DLD1 (cell line): ENCODE data around the gene KLRK1.
"Not testable (repeated sequence)": the region's sequence is repeated elsewhere in the genome, so short reads cannot be mapped to it uniquely, and the experiment has no call there.

Experiments
- in situ Hi-C: cut with HindIII; loops from 2 replicates; pipeline ENCODE4 v1.10.0; 2017; ENCODE audit warnings: low sequenced_read_pairs

The KLRK1 gene

DNA sequence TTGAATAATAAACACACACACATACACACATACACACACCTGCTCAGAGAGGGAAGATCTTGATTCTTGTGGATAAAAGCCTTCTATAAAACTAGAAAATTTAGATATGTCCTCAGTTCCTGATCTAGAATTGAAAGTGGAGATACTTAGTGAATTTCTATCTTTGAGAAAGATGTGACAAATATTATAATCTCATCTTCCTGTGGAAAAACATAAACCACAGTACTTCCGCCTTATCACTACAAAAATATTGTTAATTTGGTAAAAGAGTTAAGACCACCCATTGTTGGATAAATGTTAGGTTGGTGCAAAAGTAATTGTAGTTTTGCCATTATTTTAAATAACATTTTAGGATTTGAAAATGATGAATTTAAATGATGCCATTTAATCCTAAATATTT lies at the start of gene KLRK1:
KLRK1 (minus strand) TSS at position 138 of the 400 bp plus-strand sequence. CDS start 1,231 bp downstream, outside the sequence.
- in situ Hi-C loops: no loop called here

DNA sequence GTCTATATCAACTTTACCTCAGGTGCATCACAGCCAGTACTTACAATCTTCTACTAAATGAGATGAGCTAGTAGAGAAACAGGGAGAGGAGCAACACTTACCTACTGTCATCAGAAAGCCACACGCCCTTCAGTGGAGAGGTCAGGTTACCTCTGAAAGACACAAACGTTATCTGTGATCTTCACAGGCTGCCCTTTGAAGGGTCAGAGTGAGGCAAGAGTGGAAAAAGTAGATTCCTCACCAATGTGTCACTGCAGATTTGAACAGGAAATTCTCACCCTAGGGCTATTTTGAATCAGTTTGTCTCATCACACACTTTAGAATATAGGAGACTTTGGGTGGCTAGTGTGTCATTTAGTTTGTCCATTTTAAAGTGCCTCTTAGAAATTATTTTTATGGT lies 47.8 kb upstream of the KLRK1 start:
- in situ Hi-C loops: not testable (repeated sequence)

DNA sequence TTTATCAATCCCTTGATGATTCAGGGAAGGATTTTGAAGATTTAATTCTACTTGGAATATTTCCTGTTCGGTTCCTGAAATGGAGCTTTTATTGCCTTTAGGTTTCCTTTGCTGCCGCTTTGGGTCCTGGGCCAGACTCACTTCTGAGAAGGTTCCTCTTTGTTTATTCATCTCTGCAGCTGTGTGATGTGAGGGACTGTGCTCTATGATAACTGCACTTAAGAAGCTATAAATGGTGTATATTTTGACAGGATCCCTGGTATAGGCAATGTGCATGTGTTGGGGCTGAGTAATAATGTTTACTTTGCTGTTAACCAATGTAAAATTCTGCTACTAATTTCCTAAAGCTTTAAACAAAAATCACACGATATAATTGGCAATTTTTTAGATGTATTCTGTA lies 46.0 kb upstream of the KLRK1 start, which contains the start of gene KLRC2:
KLRC2 (minus strand) TSS at position 195 of the 400 bp plus-strand sequence; CDS start at position 171, 24 bp downstream.
- in situ Hi-C loops: not testable (repeated sequence)

DNA sequence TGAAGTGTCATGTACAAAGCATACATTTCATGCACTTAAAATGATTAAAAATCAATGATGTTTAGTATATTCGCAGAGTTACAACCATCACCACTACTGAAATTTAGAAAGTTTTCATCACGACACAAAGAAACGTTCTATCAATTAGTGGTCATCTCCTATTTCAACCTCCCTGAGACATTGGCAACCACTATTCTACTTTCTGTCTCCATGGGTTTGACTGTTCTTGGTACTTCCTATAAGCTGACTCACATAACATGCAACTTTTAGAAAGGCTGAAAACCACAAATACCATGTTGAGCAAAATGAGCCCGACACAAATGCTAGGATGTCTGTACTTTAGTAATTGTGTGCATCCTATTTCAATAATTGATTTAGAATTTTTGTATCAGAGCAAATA lies 40.8 kb upstream of the KLRK1 start:
- in situ Hi-C loops: not testable (repeated sequence)

DNA sequence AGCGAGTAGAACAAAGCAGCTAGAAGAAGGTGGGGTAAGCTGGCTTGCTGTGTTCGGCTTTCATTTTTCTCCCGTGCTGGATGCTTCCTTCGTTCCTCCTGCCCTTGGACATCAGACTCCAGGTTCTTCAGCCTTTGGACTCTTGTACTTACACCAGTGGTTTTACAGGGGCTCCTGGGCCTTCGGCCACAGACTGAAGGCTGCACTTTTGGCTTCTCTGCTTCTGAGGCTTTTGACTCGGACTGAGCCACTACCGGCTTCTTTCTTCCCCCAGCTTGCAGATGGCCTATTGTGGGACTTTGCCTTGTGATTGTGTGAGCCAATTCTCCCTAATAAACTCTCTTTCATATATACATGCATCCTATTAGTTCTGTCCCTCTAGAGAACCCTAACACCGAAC lies 36.1 kb upstream of the KLRK1 start:
- in situ Hi-C loops: not testable (repeated sequence)

DNA sequence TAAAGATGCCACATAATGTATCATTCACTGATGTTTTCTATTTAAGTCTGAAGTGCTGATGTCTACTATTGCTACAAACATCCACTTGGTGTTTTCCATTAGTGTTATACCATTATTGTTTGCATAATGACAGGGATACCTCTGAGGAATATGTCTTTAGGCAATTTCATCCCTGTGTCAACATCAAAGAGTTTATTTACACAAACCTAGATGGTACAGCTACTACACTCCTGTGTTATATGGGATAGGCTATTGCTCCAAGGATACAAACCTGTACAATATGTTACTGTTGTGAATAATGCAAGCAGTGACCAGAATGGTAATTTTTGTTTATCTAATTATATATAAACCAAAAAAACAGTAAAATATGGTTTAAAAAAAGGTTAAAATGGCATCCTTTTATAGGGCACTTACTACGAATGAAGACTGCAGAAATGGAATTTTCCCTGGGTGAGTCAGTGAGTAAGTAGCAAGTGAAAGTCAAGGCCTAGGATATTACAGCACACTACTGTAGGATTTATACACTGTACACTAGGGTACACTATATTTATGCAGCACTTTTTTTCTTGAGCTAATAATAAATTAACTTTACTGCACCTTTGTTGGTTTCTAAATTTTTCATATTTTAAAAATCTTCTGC lies 34.5 kb upstream of the KLRK1 start:
- in situ Hi-C loops: not testable (repeated sequence)

DNA sequence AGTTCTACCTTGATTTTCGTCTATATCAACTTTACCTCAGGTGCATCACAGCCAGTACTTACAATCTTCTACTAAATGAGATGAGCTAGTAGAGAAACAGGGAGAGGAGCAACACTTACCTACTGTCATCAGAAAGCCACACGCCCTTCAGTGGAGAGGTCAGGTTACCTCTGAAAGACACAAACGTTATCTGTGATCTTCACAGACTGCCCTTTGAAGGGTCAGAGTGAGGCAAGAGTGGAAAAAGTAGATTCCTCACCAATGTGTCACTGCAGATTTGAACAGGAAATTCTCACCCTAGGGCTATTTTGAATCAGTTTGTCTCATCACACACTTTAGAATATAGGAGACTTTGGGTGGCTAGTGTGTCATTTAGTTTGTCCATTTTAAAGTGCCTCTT lies 32.3 kb upstream of the KLRK1 start:
- in situ Hi-C loops: not testable (repeated sequence)

DNA sequence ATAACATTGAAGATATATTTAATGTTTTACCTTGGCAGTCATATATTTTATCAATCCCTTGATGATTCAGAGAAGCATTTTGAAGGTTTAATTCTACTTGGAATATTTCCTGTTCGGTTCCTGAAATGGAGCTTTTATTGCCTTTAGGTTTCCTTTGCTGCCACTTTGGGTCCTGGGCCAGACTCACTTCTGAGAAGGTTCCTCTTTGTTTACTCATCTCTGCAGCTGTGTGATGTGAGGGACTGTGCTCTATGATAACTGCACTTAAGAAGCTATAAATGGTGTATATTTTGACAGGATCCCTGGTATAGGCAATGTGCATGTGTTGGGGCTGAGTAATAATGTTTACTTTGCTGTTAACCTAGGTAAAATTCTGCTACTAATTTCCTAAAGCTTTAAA lies 30.5 kb upstream of the KLRK1 start, which contains the start of gene KLRC3:
KLRC3 (minus strand) TSS at position 262 of the 400 bp plus-strand sequence; CDS start at position 217, 45 bp downstream.
- in situ Hi-C loops: not testable (repeated sequence)

DNA sequence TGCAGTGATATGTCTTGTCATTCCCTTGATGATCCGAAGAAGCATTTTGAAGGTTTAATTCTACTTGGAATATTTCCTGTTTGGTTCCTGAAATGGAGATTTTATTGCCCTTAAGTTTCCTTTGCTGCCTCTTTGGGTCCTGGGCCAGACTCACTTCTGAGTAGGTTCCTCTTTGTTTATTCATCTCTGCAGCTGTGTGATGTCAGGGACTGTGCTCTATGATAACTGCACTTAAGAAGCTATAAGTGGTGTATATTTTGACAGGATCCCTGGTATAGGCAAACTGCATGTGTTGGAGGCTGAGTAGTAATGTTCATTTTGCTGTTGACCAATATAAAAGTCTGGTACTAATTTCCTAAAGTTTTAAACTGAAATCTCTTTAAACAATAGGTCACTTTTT lies 19.6 kb upstream of the KLRK1 start, which contains the start of gene KLRC4:
KLRC4 (minus strand) TSS at position 366 of the 400 bp plus-strand sequence; CDS start at position 184, 182 bp downstream.
- in situ Hi-C loops: no loop called here

DNA sequence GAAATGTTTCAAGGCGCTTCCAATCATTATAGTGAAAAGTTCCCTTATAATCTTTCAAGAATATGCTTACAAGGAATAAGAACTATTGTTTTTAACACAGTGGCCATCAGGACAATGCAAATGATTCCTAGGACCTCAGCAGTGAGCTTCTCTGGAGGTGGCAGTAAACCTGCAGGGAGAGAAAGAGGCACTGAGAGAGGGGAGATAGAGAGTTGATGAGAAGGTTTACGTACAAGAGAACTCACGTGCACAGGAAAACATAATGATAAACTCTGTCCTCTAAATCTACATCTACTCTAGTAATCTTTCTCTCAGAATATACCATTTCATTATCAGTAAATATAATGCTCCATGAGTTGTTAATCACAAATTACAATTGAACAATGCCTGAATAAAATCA lies 19.0 kb upstream of the KLRK1 start:
- in situ Hi-C loops: no loop called here

DNA sequence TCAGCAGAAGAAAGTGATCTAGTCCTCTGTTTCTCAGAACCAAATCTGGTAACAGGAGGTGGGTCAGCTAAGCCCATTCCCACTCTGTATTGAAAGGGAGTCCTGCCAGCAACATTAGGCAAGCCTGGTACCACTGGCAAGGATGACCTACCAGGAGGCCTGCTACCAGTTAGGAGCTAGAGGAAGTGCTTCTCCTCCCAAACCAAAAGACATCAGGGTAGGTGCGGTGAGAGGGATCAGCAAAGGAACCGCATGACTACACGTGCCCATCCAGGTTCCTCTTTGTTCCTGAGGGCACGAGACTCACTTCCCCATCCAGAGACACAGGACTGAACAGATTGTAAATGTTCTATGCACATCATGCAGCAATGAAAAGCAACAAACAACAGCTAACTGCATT lies 16.9 kb upstream of the KLRK1 start:
- in situ Hi-C loops: no loop called here

DNA sequence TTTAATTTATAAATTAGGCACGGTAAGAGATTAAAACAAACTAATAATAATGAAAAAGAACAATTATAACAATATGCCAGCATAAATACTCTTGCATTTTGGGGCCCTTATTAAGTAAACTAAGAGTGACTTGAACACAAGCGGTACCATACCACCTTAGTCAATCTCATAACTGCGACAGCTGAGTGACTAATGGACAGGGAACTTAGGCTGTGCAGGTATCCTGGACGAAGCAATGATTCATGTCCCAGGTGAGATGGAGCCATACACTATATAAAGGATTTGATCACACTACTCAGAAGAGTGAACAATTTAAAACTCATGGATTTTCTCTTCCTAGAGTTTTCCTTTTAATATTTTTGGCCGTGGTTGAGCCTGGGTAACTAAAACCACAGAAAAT lies 15.5 kb upstream of the KLRK1 start:
- in situ Hi-C loops: no loop called here

DNA sequence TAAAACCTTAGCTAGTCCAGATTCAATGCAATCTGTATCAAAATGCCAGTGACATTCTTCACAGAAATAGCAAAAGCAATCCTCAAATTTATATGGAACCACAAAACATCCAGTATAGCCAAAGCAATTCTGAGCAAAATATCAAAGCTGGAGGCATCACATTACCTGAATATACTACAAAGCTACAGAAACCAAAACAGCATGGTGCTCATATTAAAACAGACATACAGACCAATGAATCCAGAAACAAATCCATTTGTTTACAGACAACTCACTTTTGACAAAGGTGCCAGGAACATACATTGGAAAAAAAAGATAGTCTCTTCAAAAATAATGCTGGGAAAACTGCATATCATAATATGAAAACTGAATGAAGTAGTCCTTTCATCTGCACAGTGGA lies 15.0 kb upstream of the KLRK1 start:
- in situ Hi-C loops: no loop called here

DNA sequence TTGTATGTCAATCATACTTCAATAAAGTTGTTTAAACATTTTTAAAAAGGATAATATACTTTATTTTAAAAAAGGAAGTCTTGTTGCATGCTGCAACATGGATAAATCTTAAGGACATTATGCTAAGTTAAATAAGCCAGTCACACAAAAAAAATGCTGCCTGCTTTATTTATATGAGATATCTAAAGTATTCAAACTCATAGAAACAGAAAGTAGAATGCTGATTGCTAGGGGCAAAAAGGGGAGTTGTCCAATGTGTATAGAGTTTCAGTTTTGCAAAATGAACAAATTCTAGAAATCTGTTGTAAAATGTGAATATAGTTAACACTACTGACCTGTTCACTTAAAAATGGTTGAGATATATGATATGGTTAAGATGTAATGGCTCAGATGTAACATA lies 11.0 kb upstream of the KLRK1 start:
- in situ Hi-C loops: no loop called here

DNA sequence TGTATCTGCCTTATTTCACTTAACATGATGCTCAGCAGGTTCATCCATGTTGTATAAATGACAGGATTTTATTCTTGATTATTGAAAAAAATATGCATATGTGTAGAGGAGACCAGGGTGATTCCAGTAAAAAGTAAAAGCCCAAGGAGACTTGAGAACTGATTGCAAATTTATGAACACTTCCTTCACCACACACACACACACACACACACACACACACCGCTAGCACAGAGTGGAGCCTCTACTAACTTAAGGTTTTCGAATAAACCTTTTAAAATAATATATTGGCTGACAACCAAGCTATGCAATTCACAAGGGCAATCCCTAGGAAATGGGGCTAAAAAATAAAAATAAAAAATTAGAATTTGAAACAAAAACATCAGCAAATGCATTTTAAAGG lies 8.3 kb upstream of the KLRK1 start:
- in situ Hi-C loops: no loop called here

DNA sequence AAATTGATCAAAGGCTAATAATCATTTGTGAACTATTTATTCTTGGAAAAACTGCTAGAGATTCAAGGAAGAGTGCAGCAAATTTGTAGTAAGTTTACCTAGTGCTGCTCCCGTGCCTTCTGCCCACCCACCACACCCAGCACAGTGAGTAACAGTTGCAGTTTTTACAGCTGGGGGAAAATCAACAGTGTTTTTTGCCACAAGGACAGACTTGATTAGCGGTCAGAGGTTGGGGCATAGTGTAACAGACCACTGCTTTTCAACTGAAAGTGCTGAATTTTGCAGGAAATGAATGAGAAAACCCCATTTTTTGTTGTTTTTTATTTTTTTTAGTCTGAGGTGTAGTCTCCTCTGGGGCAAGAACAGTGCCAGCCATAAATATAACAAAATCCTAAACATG lies 7.5 kb upstream of the KLRK1 start:
- in situ Hi-C loops: no loop called here

DNA sequence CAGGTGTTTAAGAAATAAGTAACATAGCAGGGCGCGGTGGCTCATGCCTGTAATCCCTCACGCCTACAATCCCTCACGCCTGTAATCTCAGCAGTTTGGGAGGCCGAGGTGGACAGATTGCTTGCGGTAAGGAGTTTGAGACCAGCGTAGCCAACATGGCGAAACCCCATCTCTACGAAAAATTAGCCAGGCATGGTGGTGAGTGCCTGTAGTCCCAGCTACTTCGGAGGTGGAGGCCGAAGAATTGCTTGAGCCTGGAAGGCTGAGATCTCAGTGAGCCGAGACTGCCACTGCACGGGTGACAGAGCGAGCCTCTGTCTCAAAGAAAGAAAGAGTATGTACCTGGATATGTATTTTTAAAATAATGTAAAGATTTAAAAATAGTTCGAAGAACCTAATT lies 6.3 kb upstream of the KLRK1 start:
- in situ Hi-C loops: not testable (repeated sequence)

DNA sequence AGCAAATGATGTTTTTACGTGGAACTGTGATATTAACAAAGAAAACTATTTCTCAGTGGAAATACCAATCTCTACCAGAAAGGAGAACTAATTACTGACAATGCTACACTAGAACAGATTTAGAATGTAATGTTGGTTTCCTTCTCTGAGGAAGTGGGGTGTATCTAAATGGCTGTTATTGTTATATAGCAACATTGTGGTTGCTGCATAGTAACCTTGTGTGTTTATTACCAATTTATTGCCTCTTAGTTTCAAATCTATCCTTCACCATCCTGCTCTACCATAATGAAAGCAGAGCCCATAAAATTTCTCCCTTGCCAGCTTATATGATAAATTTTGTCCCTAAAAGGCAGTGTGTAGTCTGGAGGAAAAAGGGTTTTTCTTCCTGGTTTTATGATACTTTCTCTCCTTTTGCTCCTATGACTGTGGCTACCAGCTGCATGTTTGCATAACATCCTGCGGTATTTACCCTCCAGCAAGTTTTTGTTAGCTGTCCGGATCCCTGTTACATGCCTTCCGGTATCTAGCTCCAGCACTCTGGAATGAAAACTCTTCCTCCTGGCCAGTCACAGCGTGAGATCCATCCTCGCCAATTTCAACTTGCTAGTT lies 5.7 kb upstream of the KLRK1 start:
- in situ Hi-C loops: no loop called here

DNA sequence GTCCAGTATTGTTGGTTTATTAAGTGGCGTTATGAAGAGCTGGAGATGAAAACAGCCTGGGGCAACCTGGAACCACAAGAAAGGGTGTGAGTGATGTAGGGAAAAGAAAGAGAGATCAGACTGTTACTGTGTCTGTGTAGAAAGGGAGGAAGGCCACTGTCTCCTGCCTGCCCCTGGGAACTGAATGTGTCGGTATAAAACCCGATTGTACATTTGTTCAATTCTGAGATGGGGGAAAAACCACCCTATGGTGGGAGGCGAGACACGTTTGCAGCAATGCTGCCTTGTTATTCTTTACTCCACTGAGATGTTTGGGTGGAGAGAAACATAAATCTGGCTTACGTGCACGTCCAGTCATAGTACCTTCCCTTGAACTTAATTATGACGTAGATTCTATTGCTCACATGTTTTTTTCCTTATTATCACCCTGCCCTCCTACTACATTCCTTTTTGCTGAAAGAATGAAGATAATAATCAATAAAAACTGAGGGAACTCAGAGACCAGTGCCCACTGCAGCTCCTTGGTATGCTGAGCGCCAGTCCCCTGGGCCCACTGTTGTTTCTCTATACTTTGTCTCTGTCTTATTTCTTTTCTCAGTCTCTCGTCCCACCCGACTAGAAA lies 4.8 kb upstream of the KLRK1 start:
- in situ Hi-C loops: not testable (repeated sequence)

DNA sequence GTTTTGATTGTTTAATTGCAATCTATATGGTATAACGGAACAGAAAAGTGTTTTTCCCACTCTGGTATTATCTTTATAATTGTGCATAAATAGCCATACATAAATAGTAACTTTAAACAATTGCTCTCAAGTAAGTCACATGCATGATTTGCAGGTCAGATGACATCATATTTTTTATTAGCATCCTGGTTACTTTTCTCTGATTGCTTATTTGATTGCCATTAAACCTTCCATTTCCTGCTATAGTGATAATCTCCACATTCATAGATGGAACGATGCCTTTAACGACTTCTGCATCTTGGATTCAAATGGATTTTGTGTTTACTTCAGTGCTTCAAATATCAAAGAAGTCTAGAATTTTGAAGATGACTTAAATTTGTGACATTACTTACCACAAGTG lies 3.5 kb upstream of the KLRK1 start:
- in situ Hi-C loops: no loop called here

DNA sequence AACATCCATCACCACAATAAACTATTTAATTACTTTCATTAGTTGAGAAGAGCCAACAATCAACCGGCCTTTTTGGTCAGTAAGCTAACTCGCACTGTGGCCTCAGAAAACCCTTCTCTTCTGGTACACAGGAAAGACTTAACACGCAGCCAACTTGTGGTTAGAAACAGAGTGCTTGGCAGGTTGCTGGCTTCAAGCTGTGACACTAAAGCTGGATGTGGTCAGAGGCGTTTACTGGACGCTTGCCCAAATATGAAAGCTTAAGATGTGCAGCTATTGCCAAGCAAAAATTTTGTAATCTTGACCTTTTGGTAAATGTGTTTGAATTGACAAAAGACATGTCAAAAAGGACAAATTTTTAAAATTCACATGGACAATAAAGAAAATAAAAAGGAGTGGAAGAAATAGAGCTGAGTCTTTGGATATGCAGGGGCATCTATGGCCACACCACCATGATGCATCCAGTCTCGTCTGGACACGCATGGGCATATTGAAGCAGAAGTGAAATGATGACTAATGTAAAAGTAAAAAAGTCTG lies 2.6 kb upstream of the KLRK1 start:
- in situ Hi-C loops: no loop called here

DNA sequence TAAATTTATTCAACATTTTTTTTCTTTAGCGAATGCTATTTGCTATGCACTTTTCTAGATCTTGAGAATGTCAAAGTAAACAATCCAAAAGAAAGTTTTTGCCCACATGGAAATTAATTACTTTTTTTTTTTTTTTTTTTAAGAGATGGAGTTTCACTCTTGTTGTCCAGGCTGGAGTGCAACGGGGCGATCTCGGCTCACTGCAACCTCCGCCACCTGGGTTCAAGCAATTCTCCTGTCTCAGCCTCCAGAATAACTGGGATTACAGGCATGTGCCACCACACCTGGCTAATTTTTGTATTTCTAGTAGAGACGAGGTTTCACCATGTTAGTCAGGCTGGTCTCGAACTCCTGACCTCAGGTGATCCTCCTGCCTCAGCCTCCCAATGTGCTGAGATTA lies 1.1 kb upstream of the KLRK1 start:
- in situ Hi-C loops: not testable (repeated sequence)
